Spinal cord (tissue), 10 donors: ENCODE measurements around the gene APBA1. TPM values are rescaled to one million over a fixed set of nuclear protein-coding genes. Genes with fewer than 3 reads are reported as not detected.

Experiments used
- DNase-seq, 6 donors: peaks; one replicate each; pipeline versions ENCODE4 v3.0.0 to v3.0.0-alpha.2; 2013 to 2015; ENCODE audit warnings: low spot score in 6 of 6, low read depth in 4 of 6
- H3K27ac ChIP-seq: one replicate; pipeline ENCODE4 v1.5.1; 2013; ENCODE audit warnings: low read depth, low read length, control low read depth
- H3K27me3 ChIP-seq: one replicate; pipeline ENCODE4 v1.6.1; 2013; ENCODE audit warnings: low read length; ENCODE audit not compliant: control insufficient read depth, insufficient read depth
- H3K36me3 ChIP-seq: one replicate; pipeline ENCODE4 v1.6.1; 2013; ENCODE audit warnings: low read length; ENCODE audit not compliant: control insufficient read depth, insufficient read depth
- H3K4me1 ChIP-seq: one replicate; pipeline ENCODE4 v1.6.1; 2013; ENCODE audit warnings: low read length; ENCODE audit not compliant: control insufficient read depth, insufficient read depth
- H3K4me3 ChIP-seq: one replicate; pipeline ENCODE4 v1.5.1; 2013; ENCODE audit warnings: low read depth, low read length, control low read depth
- H3K9me3 ChIP-seq: one replicate; pipeline ENCODE4 v1.6.1; 2013; ENCODE audit warnings: low read length; ENCODE audit not compliant: control insufficient read depth, insufficient read depth
- WGBS: methylation state at CpG from one replicate; pipeline ENCODE4 v1.1.5; 2013; ENCODE audit warnings: missing lambda C conversion rate; ENCODE audit not compliant: insufficient coverage; 5-methylcytosine and 5-hydroxymethylcytosine counted together
- polyA plus RNA-seq, 2 donors: library from polyadenylated mRNA; unstranded; fragments of 120-200 nt; gene quantifications; one replicate each; pipeline ENCODE4 v1.2.1, GENCODE V29; 2013; ENCODE audit not compliant: insufficient read length in 2 of 2
- total RNA-seq, 2 donors: library from RNA; depleted of rRNA in 1 of 2; stranded (reverse); fragments of 120-200 nt in 1 of 2; fragments of >200 nt in 1 of 2; gene quantifications; one replicate each; pipeline versions ENCODE4 v1.2.3 to v1.2.4, GENCODE V29; 2013 to 2014
- donor health status: healthy.

The APBA1 gene
- total and polyA plus RNA-seq, 4 donors = 38.5 to 101 (median 84.0) TPM

DNA sequence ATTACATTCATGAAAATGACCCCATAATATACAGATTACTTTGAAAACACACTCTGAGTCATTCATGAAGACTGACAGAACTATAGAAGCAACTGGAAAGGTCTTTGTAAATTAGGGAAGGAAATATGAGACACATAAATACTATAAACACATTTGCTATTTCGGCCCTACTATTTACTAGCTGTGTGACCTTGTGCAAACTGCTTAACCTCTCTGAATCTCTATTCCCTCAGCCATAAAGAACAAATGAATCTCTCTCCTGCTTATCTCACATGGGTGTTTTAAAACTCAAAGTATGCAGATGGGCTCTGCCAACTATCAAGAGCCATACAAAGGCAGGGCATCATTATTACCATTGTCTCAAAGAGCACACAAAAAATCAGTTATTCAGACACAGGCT is 52.9 kb downstream of the APBA1 start:
- no peak for DNase-seq
- Histone ChIP-seq H3K4me1 (no peaks in the 10 kb centered on the region), H3K27ac (no peak overlapping the region), H3K27me3 (no peaks in the 10 kb centered on the region), H3K4me3 (no peak overlapping the region), H3K36me3 (peaks cover 5% of the 10 kb centered on the region), H3K9me3 (no peaks in the 10 kb centered on the region)
- no CpG with 5 or more reads among the region's 1 CpG for WGBS

DNA sequence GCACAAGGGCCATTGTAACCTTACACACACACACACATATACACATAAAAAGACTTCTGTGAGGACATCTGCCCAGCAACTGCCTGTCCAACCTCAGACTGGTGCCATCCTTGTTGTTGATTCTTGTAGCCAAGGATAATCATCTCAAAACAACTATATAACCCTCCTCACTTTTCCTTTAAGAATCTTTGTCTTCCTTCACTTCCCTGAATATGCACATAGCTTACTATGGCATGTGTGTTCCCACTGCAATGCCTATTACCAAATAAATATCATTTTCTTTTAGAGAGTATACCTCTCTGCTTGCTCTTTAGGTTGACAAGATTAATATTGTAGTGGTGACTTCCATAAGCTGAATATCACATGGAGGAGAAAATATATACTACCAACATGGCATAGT is 55.2 kb downstream of the APBA1 start:
- Histone ChIP-seq H3K27me3 (no peaks in the 10 kb centered on the region), H3K9me3 (no peaks in the 10 kb centered on the region), H3K27ac (no peak overlapping the region), H3K36me3 (peaks cover 5% of the 10 kb centered on the region), H3K4me1 (no peaks in the 10 kb centered on the region), H3K4me3 (no peak overlapping the region)
- no peak for DNase-seq

DNA sequence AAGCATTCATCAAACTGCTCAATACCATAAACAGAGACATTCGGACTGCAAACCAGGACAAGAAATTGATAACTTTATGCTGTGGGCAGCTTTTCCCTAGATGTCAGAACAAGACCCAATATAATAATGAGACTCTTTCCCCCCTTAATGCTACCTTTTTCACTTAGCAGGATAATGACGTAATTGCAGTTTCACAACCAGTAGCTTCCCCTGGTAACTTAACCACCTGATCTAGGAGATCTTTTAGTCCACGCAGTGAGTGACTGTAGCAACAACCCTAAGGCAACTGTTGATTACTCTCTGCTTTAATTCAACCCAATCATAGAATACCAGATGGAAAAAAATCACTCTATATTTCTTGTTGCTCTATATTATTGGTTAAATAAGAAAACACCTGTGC is 56.3 kb downstream of the APBA1 start:
- Histone ChIP-seq H3K4me3 (no peak overlapping the region), H3K9me3 (no peaks in the 10 kb centered on the region), H3K36me3 (peaks cover 5% of the 10 kb centered on the region), H3K27ac (no peak overlapping the region), H3K4me1 (no peaks in the 10 kb centered on the region), H3K27me3 (no peaks in the 10 kb centered on the region)
- 96% methylated on average over 3 of the region's 3 CpGs for WGBS
- DNase-seq = no peak

DNA sequence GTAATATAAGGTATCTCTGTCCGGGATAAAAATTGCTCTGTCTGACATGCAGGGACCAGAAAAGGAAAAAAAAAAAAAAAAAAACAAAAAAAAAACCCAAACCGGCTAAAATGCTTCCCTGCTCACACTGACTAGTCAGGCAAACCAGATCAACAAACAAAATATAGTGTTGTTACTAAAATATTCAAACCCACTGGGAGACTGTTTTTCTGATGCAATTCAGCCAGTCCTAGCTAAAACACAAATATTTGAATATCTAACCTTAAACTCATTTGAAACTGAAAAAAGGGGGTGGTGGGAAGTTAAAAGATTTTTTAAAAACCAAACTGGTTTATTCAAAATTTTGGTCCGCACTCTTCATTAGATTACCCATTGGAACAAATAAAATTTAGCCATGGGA is 61.0 kb downstream of the APBA1 start:
- H3K27me3 ChIP-seq = no peaks in the 10 kb centered on the region
- no peak overlapping the region for H3K27ac ChIP-seq
- H3K9me3 ChIP-seq = no peaks in the 10 kb centered on the region
- no peak for DNase-seq
- H3K36me3 ChIP-seq = no peaks in the 10 kb centered on the region
- no peak overlapping the region for H3K4me3 ChIP-seq
- no peaks in the 10 kb centered on the region for H3K4me1 ChIP-seq
- no CpG with 5 or more reads among the region's 3 CpGs for WGBS

DNA sequence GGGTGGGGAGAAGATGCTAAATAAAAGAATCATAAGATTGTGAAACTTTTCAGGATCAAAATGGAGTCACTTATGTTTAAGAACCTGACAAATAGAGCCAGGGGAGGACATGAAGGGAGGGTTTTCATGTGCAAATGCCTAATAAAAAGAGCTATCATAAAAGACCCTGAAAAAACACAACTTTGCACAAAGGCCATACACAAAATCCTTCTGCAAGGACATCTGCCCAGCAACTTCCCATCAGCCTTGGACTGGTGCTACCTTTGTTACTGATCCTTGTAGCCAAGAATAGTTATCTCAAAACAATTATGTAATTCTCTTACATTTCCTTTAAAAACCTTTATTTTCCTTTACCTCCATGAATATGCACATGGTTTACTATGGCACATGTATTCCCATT is 63.0 kb downstream of the APBA1 start:
- no peaks in the 10 kb centered on the region for H3K9me3 ChIP-seq
- H3K4me1 ChIP-seq = no peaks in the 10 kb centered on the region
- no peak overlapping the region for H3K27ac ChIP-seq
- H3K4me3 ChIP-seq = no peak overlapping the region
- no peaks in the 10 kb centered on the region for H3K27me3 ChIP-seq
- no peak for DNase-seq
- H3K36me3 ChIP-seq = no peaks in the 10 kb centered on the region

DNA sequence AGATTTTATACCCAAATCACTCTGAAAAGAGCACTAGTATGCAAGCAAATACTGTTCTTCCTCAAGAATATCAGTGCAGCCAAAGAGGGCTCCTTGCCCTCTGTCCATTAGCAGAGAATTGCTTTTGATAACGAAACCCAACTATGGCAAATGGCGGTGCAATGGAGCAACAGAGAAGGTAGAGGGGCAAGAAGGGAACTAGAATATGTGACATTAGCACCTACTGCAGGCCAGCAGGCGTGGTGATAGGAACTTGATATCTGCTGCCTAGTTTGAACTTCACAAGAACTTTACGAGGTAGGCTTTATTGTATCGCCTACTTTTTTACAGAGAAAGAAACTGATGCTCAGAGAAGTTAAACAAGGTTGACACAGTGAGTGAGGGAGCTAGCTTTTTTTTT is 66.1 kb downstream of the APBA1 start:
- Histone ChIP-seq H3K27ac (no peak overlapping the region), H3K4me3 (no peak overlapping the region), H3K9me3 (no peaks in the 10 kb centered on the region), H3K36me3 (no peaks in the 10 kb centered on the region), H3K27me3 (no peaks in the 10 kb centered on the region), H3K4me1 (peaks cover 5% of the 10 kb centered on the region)
- 100% methylated on average over 5 of the region's 5 CpGs for WGBS
- no peak for DNase-seq

DNA sequence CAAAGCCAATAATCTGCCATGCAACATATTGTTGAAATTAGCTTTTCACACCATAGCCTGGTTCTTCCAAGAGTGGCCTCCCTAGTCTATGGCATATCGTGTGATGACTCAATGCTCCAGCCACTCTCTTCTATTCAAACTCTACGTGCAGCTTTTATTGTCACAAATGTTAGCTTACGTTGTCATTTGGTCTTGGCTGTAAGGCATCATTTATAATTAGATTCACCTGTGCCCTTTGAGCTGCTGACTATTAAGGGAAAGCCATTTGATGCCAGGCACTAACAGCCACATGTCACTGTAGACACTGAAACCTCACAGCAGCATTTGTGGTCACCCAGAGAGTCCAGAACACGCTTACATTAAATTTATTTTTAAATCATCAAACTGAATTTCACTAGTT is 66.8 kb downstream of the APBA1 start:
- no CpG with 5 or more reads among the region's 4 CpGs for WGBS
- no peak overlapping the region for H3K4me3 ChIP-seq

DNA sequence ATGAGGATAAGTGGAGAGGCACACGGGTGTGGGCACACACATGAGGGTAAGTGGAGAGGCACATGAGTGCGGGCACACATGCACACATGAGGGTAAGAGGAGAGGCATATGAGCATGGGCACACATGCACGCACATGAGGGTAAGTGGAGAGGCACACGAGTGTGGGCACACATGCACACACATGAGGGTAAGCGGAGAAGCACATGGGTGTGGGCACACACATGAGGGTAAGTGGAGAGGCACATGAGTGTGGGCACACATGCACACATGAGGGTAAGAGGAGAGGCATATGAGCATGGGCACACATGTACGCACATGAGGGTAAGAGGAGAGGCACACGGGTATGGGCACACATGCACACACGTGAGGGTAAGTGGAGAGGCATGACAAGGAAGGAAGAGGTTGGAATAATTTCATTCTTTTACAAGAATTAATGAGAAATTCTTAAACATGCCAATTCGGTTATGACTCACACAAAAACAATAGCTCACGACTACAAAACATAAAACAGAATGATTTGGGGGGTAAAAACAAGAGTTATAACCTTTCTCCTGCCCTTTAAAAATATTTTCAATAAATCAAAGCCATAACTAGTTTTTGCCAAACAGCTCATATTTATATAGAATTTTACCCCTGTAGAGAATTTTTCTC is 67.5 kb downstream of the APBA1 start:
- Histone ChIP-seq H3K4me1 (peaks cover 5% of the 10 kb centered on the region), H3K36me3 (no peaks in the 10 kb centered on the region), H3K4me3 (no peak overlapping the region), H3K27ac (no peak overlapping the region), H3K27me3 (no peaks in the 10 kb centered on the region), H3K9me3 (no peaks in the 10 kb centered on the region)
- DNase-seq = no peak
- WGBS = 96% methylated on average over 4 of the region's 10 CpGs

More for the DNA sequence above, 66.8 kb downstream of the APBA1 start:
- H3K36me3 ChIP-seq = no peaks in the 10 kb centered on the region
- no peaks in the 10 kb centered on the region for H3K9me3 ChIP-seq
- no peaks in the 10 kb centered on the region for H3K27me3 ChIP-seq
- H3K27ac ChIP-seq = no peak overlapping the region
- H3K4me1 ChIP-seq = peaks cover 5% of the 10 kb centered on the region
- no peak for DNase-seq

DNA sequence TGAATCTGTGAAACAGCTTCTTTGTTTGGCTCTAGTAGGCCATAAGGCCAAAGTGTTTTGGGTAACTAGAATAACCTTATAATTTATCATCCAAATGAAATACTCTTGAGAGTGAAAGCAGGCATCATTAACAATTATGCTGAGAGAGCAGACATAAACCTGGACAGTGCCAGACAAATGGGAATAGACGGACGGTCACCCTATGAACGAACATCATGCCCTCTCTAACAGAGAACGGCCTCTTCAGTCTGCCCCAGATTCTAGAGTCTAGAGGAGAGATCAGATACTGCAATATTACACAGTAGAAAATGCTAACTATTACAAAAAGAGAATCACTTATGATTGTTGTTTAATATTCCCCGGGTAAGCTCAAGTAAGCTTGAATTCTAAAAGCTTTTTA is 68.5 kb downstream of the APBA1 start:
- Histone ChIP-seq H3K27me3 (no peaks in the 10 kb centered on the region), H3K36me3 (no peaks in the 10 kb centered on the region), H3K9me3 (no peaks in the 10 kb centered on the region), H3K27ac (no peak overlapping the region), H3K4me1 (peaks cover 5% of the 10 kb centered on the region), H3K4me3 (no peak overlapping the region)
- no peak for DNase-seq
- WGBS = 67% methylated on average over 1 of the region's 5 CpGs

DNA sequence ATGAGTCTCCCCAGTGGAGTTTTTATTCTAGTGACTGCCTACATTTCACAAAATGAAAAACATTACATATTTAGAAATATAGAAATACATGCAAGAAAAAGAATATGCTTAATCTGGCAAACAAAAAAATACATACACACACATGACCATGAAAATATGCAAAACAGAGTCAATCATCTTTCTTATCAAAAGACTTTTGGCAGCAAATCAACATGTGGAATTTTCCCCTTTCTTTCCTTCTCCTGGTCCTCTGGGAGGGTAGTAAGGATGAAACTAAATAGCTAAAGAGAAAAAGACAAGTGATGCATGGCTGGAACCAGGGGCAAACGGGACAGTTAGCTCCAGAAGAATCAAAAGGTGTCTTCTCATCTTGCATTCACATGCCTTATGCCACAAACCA is 69.4 kb downstream of the APBA1 start:
- peaks cover 5% of the 10 kb centered on the region for H3K4me1 ChIP-seq
- 20% methylated on average over 1 of the region's 1 CpG for WGBS
- H3K9me3 ChIP-seq = no peaks in the 10 kb centered on the region
- no peak overlapping the region for H3K4me3 ChIP-seq
- no peaks in the 10 kb centered on the region for H3K27me3 ChIP-seq
- H3K36me3 ChIP-seq = no peaks in the 10 kb centered on the region
- H3K27ac ChIP-seq = no peak overlapping the region
- no peak for DNase-seq
